Endothelial cell of umbilical vein (primary cell): Measurements from ENCODE around the gene AK4. TPM values are rescaled to one million over a fixed set of nuclear protein-coding genes. Genes with fewer than 3 reads are reported as not detected.

Experiments used
- BruUV-seq: library from RNA; stranded (reverse); fragments of 400-500 nt; replicated peaks from 2 replicates; lab custom pipeline; 2021; lab: Mats Ljungman, UMichigan
- CTCF ChIA-PET: fragments of 300-600, 350-600 bp; sonication (Branson Sonifier 250); formaldehyde crosslinking; loops from one replicate; lab custom pipeline; 2021; ENCODE audit warnings: antibody characterized with exemption, inconsistent platforms; lab: Charles Lee
- POLR2A ChIA-PET: fragments of 300-600, 350-600 bp; sonication (Branson Sonifier 250); formaldehyde crosslinking; loops from one replicate; lab custom pipeline; 2021; ENCODE audit warnings: antibody characterized with exemption, inconsistent platforms; lab: Charles Lee
- DNase-seq: peaks from one replicate; pipeline ENCODE4 v3.0.0-alpha.2; 2011; ENCODE audit warnings: low read depth, low spot score
- FAIRE-seq: peaks from 2 replicates; lab custom pipeline; 2011; peaks lifted over from hg19 to GRCh38; lab: Jason Lieb, UNC
- H2AFZ ChIP-seq: 2 replicates; pipeline ENCODE4 v1.6.0; 2012; ENCODE audit warnings: low read depth, low read length, control low read depth, inconsistent platforms
- H3K27ac ChIP-seq: 2 replicates; pipeline ENCODE4 v1.5.1; 2011; ENCODE audit warnings: low read depth, mild to moderate bottlenecking, control low read depth, low read length, moderate library complexity; ENCODE audit not compliant: insufficient read depth
- H3K27me3 ChIP-seq, 2 experiments: 2 replicates each; pipeline versions ENCODE4 v1.6.0 to v1.6.1; 2011; ENCODE audit warnings: low read length in 2 of 2, mixed read lengths in 1 of 2; ENCODE audit not compliant: control insufficient read depth in 2 of 2, insufficient read depth in 2 of 2
- H3K36me3 ChIP-seq, 2 experiments: 2 replicates in 1 of 2; 3 replicates in 1 of 2; pipeline ENCODE4 v1.5.1; 2011; ENCODE audit warnings: low read length in 2 of 2, mild to moderate bottlenecking in 1 of 2, moderate library complexity in 1 of 2; ENCODE audit not compliant: control insufficient read depth in 2 of 2, insufficient read depth in 2 of 2; ENCODE audit errors: extremely low read depth in 1 of 2
- H3K4me1 ChIP-seq: 3 replicates; pipeline ENCODE4 v1.5.1; 2011; ENCODE audit warnings: mild to moderate bottlenecking, low read length; ENCODE audit not compliant: control insufficient read depth, insufficient read depth; ENCODE audit errors: extremely low read depth
- H3K4me2 ChIP-seq: 2 replicates; pipeline ENCODE4 v1.6.1; 2011; ENCODE audit warnings: low read length, control low read depth, mixed read lengths; ENCODE audit not compliant: insufficient read depth
- H3K4me3 ChIP-seq, 3 experiments: fragments of 200-600 bp in 1 of 3; sonication (generic), shearing (Covaris generic) in 1 of 3; replicated peaks in 1 of 3; 2 replicates each; pipeline ENCODE4 v1.5.1; 2011 to 2016; ENCODE audit warnings: control low read depth in 3 of 3, low read length in 3 of 3, mild to moderate bottlenecking in 2 of 3, inconsistent platforms in 1 of 3, low read depth in 1 of 3, moderate library complexity in 1 of 3; ENCODE audit not compliant: insufficient read depth in 1 of 3
- H3K79me2 ChIP-seq: 2 replicates; pipeline ENCODE4 v1.6.0; 2012; ENCODE audit warnings: low read length, inconsistent platforms; ENCODE audit not compliant: control insufficient read depth, insufficient read depth
- H3K9ac ChIP-seq: replicated peaks from 2 replicates; pipeline ENCODE3; 2011; ENCODE audit warnings: low read length, control low read depth; ENCODE audit not compliant: insufficient read depth; ENCODE audit errors: extremely low read depth
- H3K9me1 ChIP-seq: replicated peaks from 3 replicates; pipeline ENCODE4 v1.6.0; 2011; ENCODE audit warnings: mild to moderate bottlenecking, low read length; ENCODE audit not compliant: control insufficient read depth, insufficient read depth; ENCODE audit errors: extremely low read depth
- H3K9me3 ChIP-seq: replicated peaks from 2 replicates; pipeline ENCODE4 v1.5.1; 2012; ENCODE audit warnings: low read length, inconsistent platforms; ENCODE audit not compliant: control insufficient read depth, insufficient read depth
- H4K20me1 ChIP-seq: replicated peaks from 2 replicates; pipeline ENCODE3; 2011; ENCODE audit warnings: mild to moderate bottlenecking, low read length; ENCODE audit not compliant: control insufficient read depth, insufficient read depth; ENCODE audit errors: extremely low read depth
- CTCF ChIP-seq, 2 donors: IDR thresholded peaks; 1 replicate in 1 of 2; 2 replicates in 1 of 2; pipeline ENCODE4 v1.5.1; 2011; ENCODE audit warnings: low read length in 2 of 2, mild to moderate bottlenecking in 2 of 2, moderate library complexity in 2 of 2, control low read depth in 1 of 2, inconsistent platforms in 1 of 2, low read depth in 1 of 2; ENCODE audit not compliant: insufficient read depth in 1 of 2; ENCODE audit errors: extremely low read depth in 1 of 2
- FOS ChIP-seq: IDR thresholded peaks from 2 replicates; pipeline ENCODE4 v1.6.1; 2011; ENCODE audit warnings: mild to moderate bottlenecking, low read length, moderate library complexity, borderline replicate concordance; ENCODE audit not compliant: insufficient read depth
- JUN ChIP-seq: IDR thresholded peaks from 2 replicates; pipeline ENCODE4 v1.6.1; 2011; ENCODE audit warnings: borderline replicate concordance, low read depth; ENCODE audit not compliant: insufficient read length, insufficient read depth
- MYC ChIP-seq: IDR thresholded peaks from one replicate; pipeline ENCODE4 v1.6.1; 2011; ENCODE audit warnings: mild to moderate bottlenecking, low read depth, low read length
- POLR2A ChIP-seq: IDR thresholded peaks from 2 replicates; pipeline ENCODE4 v1.6.1; 2012; ENCODE audit warnings: low read depth, mild to moderate bottlenecking, control low read depth, low read length
- POLR2AphosphoS5 ChIP-seq: IDR thresholded peaks from 2 replicates; pipeline ENCODE4 v1.6.1; 2012; ENCODE audit warnings: low read depth, mild to moderate bottlenecking, control low read depth, low read length, moderate library complexity; ENCODE audit not compliant: insufficient read depth
- dilution Hi-C: fragments of 300-500 bp; cut with MboI; formaldehyde crosslinking; loops from one replicate; pipeline ENCODE4 v1.15.0; 2019; ENCODE audit warnings: low sequenced_read_pairs; ENCODE audit not compliant: extremely low pct_ligation_motif_present
- intact Hi-C: fragments of 100-400 bp; cut with micrococcal nuclease; formaldehyde crosslinking; loops from one replicate; pipeline ENCODE4 v1.10.0; 2022
- polyA plus RNA-seq, 4 experiments: library from polyadenylated mRNA; depleted of rRNA in 3 of 4; stranded (reverse) in 3 of 4; unstranded in 1 of 4; fragments of >200 nt; gene quantifications; 2 replicates each; pipeline versions ENCODE4 v1.2.1 to v1.2.3, GENCODE V29; 2011 to 2012; ENCODE audit warnings: missing spikeins in 1 of 4
- total RNA-seq: library from RNA; stranded (reverse); gene quantifications from 2 replicates; pipeline ENCODE4 v1.2.3, GENCODE V29; 2021

The AK4 gene
- total and polyA plus RNA-seq, 2 donors (not counting 3 experiments of a cell fraction or from before 2014, with no cell fraction given), result 2.2 to 5.6 TPM

DNA sequence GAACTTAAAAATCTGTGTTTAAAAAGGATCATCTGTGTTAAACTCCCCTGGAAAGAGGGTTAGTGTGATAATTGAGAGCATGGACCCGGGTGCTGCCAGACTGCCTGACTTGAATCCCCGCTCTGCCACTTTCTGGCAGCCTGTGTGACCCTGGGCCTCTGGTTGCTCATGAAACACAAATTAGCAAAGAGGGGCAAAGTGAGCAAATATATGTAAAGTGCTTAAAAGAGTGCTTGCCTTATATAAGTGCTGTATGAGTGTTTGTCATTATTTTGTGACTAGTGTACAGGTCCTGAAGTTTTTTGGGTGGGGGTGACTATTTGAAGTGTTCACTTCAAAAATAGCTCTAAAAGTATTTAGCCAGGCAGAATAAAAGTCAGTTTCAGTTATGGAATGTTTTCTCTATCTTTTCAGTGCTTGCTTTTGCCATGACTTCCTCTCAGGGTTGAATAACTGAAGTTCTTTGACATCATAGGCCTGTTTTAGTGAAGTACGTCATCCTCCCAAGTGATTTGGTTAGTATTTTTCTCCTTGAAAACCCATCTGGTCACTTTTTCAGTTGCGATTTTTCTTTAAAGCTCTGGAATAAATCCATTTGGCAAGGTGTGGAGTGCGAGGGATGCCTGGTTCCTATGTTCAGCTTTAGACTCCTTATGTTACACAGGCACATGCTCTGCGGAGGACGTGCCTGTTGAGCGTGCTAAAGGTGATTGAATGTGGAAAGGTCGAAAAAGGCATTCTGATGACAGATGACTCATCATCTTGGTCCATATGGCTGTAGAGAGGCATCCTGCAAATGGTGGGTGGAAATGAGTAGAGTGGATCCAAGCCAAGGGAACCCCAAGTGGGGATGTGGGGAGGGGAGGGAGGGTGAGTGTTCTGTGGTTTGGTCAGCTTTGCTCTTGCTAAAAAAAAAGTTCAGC, 47.8 kb downstream of the AK4 start:
- DNase-seq, result no peak
- Histone ChIP-seq H3K4me3 (no peak overlapping the region), H3K79me2 (no peaks in the 10 kb centered on the region), H3K4me2 (no peak overlapping the region), H2AFZ (no peak overlapping the region), H3K9ac (no peak overlapping the region), H3K36me3 (no peaks in the 10 kb centered on the region), H4K20me1 (no peaks in the 10 kb centered on the region), H3K4me1 (no peaks in the 10 kb centered on the region), H3K27me3 (no peaks in the 10 kb centered on the region), H3K27ac (no peak overlapping the region), H3K9me3 (no peaks in the 10 kb centered on the region), H3K9me1 (no peaks in the 10 kb centered on the region)
- no TSS peak for BruUV-seq
- FAIRE-seq, result no peak
- ChIA-PET POLR2A (no interaction called here), CTCF (no interaction called here)
- intact Hi-C loops, result no loop called here
- dilution Hi-C loops, result no loop called here
- TF ChIP-seq CTCF (IDR thresholded peaks at IDR 0.05; ENCODE audit: extremely low read depth in 1 of 2, insufficient read depth in 1 of 2, low read depth in 1 of 2, low read length in 2 of 2) (no peak), POLR2A (no peak), FOS (peak; percentile 17), POLR2AphosphoS5 (no peak), MYC (no peak), JUN (no peak)
